Measurements from ENCODE around the gene TTBK1. TPM values are rescaled to one million over a fixed set of nuclear protein-coding genes. Genes with fewer than 3 reads are reported as not detected.

The TTBK1 gene
- total RNA-seq, 4 donors from 2014 or later: not detected

DNA sequence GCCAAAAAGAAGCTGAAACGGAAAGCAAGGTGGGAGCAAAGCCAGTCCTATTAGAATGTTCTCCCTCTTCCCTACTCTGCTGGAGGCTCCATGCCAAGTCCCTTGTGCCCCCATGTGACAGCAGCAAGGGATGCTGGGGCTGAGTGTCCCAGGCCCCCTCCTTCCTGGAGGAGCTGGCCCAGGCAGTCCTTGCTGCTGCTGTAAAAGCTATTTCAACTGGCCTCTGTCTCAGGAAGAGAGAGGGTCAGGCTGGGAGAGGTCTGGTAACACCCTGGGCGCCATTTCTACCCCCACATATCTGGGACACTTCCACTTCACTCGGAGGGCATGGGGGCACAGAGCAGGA is 25.0 kb downstream of the TTBK1 start:
- no peak for TF ChIP-seq CTCF (IDR thresholded peaks at IDR 0.05; ENCODE audit: low read depth)

GRCh38 chr6:43268782-43269272 is 25.5 kb downstream of the TTBK1 start:
- no peak for TF ChIP-seq CTCF (IDR thresholded peaks at IDR 0.05; ENCODE audit: low read depth)

- TF ChIP-seq CTCF (IDR thresholded peaks at IDR 0.05; ENCODE audit: low read depth): no peak
Observed at GRCh38 chr6:43269273-43270007, 26.2 kb downstream of the TTBK1 start.

DNA sequence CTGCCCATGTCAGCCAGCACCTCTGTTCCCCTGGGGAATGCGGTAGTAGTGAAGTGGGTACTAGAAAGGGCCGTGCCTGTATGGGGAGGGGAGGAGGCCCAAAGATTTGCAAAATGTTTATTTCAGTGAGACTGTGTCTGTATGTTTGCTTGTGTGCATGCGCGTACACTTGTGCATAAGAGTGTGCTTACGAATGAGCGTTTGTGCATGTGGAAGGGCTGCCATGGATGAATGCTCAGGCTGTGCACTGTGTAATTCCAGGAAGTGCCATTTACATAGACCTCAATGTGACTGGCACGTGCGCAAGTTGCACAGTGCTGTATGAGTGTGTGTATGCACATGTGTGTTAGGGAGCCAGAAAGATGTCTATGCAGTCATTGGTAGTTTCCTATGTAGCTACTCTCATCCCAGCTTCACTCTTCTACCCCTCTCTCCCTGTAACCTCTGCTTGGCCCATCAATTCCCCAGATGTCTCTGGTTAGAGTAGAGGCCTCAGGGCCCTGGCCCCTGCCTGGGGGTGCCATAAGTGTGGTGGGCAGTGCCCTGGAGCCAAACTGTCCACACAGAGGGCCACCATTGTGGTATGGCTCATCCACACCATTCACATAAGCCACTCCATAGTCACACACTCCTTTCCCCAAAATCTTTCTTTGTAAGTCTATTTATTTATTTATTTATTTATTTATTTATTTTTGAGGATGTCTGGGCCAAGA is 28.0 kb downstream of the TTBK1 start:
- TF ChIP-seq CTCF (IDR thresholded peaks at IDR 0.05; ENCODE audit: low read depth): no peak

GRCh38 chr6:43271944-43272343 is 28.7 kb downstream of the TTBK1 start:
- TF ChIP-seq CTCF (IDR thresholded peaks at IDR 0.05; ENCODE audit: low read depth): no peak

- TF ChIP-seq CTCF (IDR thresholded peaks at IDR 0.05; ENCODE audit: low read depth): no peak
Observed at GRCh38 chr6:43273707-43274106, 30.4 kb downstream of the TTBK1 start.

DNA sequence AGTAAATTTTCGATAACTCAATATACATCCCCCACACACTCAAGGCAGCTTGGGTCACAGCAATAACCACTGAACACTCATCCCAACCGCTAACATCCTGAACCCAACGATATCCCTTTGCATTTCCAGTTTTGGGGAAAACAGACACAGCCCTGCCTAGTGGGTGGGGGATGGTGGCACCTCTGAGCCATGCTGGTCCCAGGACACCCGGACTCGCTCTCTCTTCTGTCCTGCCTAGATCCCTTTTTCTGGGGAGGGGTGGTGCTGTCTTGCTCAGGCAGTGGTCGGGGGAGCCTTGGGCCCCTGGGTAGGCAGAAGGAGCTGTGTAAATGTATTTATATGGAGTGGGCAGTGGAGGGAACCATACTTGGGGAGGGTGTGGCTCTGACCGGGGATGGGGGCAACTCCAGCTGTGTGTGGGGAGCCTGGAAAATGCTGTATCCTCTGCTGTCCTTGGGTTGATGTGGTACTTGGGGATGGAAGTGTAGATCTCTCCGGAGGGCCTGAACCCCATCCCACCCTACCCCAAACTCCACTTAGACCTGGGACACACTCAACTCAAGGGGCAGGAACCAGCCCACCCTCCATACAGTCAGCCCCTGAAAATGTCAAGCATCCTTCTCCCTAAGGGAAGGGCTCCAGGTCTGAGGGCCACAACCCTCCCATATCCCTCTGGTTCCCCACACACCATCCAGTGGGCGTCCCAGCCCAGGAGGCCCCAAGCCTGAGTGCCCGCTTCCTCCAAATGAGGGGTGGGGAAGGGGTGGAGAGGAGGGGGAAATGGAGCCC is 31.0 kb downstream of the TTBK1 start:
- TF ChIP-seq CTCF (IDR thresholded peaks at IDR 0.05; ENCODE audit: low read depth): no peak
